SK-N-SH (cell line): ENCODE data around the gene C17orf113. TPM values are rescaled to one million over a fixed set of nuclear protein-coding genes. Genes with fewer than 3 reads are reported as not detected.

Source experiments
- CTCF ChIA-PET: fragments of 300-600, 350-600 bp; formaldehyde crosslinking; extraction: SDS; loops from one replicate; lab custom pipeline; 2021; lab: Yijun Ruan, JAX
- POLR2A ChIA-PET: fragments of 350-600 bp; sonication (Branson Sonifier 250); formaldehyde crosslinking; extraction: SDS; loops from one replicate; lab custom pipeline; 2020; ENCODE audit warnings: antibody characterized with exemption, inconsistent platforms; lab: Yijun Ruan, JAX
- DNase-seq: peaks from one replicate; pipeline ENCODE4 v3.0.0; 2012
- H2AFZ ChIP-seq: fragments of 200-600 bp; sonication (generic); 2 replicates; pipeline ENCODE4 v1.8.1; 2016; ENCODE audit warnings: antibody characterized with exemption, mild to moderate bottlenecking, low read depth
- H3F3A ChIP-seq: fragments of 200-600 bp; sonication (generic); replicated peaks from 2 replicates; pipeline ENCODE3; 2016; ENCODE audit warnings: antibody characterized with exemption, mild to moderate bottlenecking; ENCODE audit not compliant: insufficient read depth
- H3K27ac ChIP-seq, 2 experiments: fragments of 200-500 bp in 1 of 2; fragments of 200-600 bp in 1 of 2; sonication (Bioruptor generic) in 1 of 2; sonication (generic), shearing (Covaris generic) in 1 of 2; 2 replicates each; pipeline versions ENCODE4 v1.5.1 to v1.6.1; 2014 to 2016; ENCODE audit warnings: low read depth in 2 of 2, inconsistent platforms in 1 of 2, low read length in 1 of 2, mild to moderate bottlenecking in 1 of 2, mixed read lengths in 1 of 2
- H3K27me3 ChIP-seq: fragments of 200-600 bp; sonication (generic), shearing (Covaris generic); 2 replicates; pipeline ENCODE4 v1.6.1; 2016; ENCODE audit warnings: mixed run types; ENCODE audit not compliant: insufficient read depth
- H3K36me3 ChIP-seq, 2 experiments: fragments of 200-500 bp in 1 of 2; fragments of 200-600 bp in 1 of 2; sonication (Bioruptor generic) in 1 of 2; sonication (generic) in 1 of 2; replicated peaks in 1 of 2; 2 replicates each; pipeline versions ENCODE3 to v1.5.1; 2014 to 2016; ENCODE audit warnings: low read length in 1 of 2, mild to moderate bottlenecking in 1 of 2; ENCODE audit not compliant: insufficient read depth in 2 of 2, control insufficient read depth in 1 of 2
- H3K4me1 ChIP-seq, 2 experiments: fragments of 200-500 bp in 1 of 2; fragments of 200-600 bp in 1 of 2; sonication (Bioruptor generic) in 1 of 2; sonication (generic), shearing (Covaris generic) in 1 of 2; 2 replicates each; pipeline versions ENCODE4 v1.5.1 to v1.6.1; 2014 to 2016; ENCODE audit warnings: low read depth in 1 of 2, low read length in 1 of 2, mixed run types in 1 of 2; ENCODE audit not compliant: insufficient read depth in 2 of 2, control insufficient read depth in 1 of 2
- H3K4me2 ChIP-seq: fragments of 200-600 bp; sonication (generic), shearing (Covaris generic); 2 replicates; pipeline ENCODE4 v1.6.1; 2017; ENCODE audit warnings: mixed run types
- H3K4me3 ChIP-seq, 2 experiments: fragments of 200-500 bp in 1 of 2; fragments of 200-600 bp in 1 of 2; sonication (Bioruptor generic) in 1 of 2; sonication (generic), shearing (Covaris generic) in 1 of 2; 2 replicates each; pipeline versions ENCODE4 v1.5.1 to v1.8.1; 2014 to 2016; ENCODE audit warnings: low read depth in 2 of 2, inconsistent platforms in 1 of 2, low read length in 1 of 2, mild to moderate bottlenecking in 1 of 2, mixed read lengths in 1 of 2, moderate library complexity in 1 of 2
- H3K79me2 ChIP-seq: fragments of 200-600 bp; sonication (generic); 2 replicates; pipeline ENCODE4 v1.8.1; 2017; ENCODE audit warnings: mild to moderate bottlenecking; ENCODE audit not compliant: insufficient read depth
- H3K9ac ChIP-seq: fragments of 200-600 bp; sonication (generic); 2 replicates; pipeline ENCODE4 v1.6.1; 2017; ENCODE audit warnings: mixed run types
- H3K9me2 ChIP-seq: fragments of 200-600 bp; sonication (generic); 2 replicates; pipeline ENCODE4 v1.6.1; 2017; ENCODE audit warnings: mixed run types
- H3K9me3 ChIP-seq: fragments of 200-600 bp; sonication (generic); 2 replicates; pipeline ENCODE4 v1.6.1; 2017; ENCODE audit warnings: mixed run types, mild to moderate bottlenecking, moderate library complexity
- H4K20me1 ChIP-seq: fragments of 200-600 bp; sonication (generic); 2 replicates; pipeline ENCODE4 v1.6.1; 2017; ENCODE audit warnings: mild to moderate bottlenecking, mixed run types; ENCODE audit not compliant: insufficient read depth
- CHD2 ChIP-seq: fragments of 150-350 bp; IDR thresholded peaks from 2 replicates; pipeline ENCODE4 v1.6.1; 2018; ENCODE audit warnings: low read length; ENCODE audit not compliant: partially characterized antibody
- CTCF ChIP-seq: fragments of 200-600 bp; sonication (generic); IDR thresholded peaks from 2 replicates; pipeline ENCODE4 v1.6.1; 2017; ENCODE audit warnings: antibody characterized with exemption, mild to moderate bottlenecking, moderate library complexity
- FOXJ3 ChIP-seq: sonication (generic); formaldehyde crosslinking; IDR thresholded peaks from 2 replicates; pipeline ENCODE4 v1.5.1; 2020; ENCODE audit warnings: mild to moderate bottlenecking, missing genetic modification reagents
- FOXM1 ChIP-seq: IDR thresholded peaks from 2 replicates; pipeline ENCODE4 v1.4.0; 2012; ENCODE audit warnings: low read depth, mild to moderate bottlenecking
- JUND ChIP-seq: IDR thresholded peaks from 2 replicates; pipeline ENCODE4 v1.4.0; 2012
- PBX3 ChIP-seq: IDR thresholded peaks from 2 replicates; pipeline ENCODE4; 2012
- POLR2AphosphoS5 ChIP-seq: IDR thresholded peaks from 2 replicates; pipeline ENCODE4 v1.6.1; 2012; ENCODE audit warnings: low read depth, low read length
- RAD21 ChIP-seq: IDR thresholded peaks from 2 replicates; pipeline ENCODE4 v1.6.1; 2012; ENCODE audit warnings: mild to moderate bottlenecking, low read length
- RCOR1 ChIP-seq: fragments of 150-350 bp; IDR thresholded peaks from 2 replicates; pipeline ENCODE4 v1.6.1; 2017; ENCODE audit warnings: antibody characterized with exemption, low read length
- RXRA ChIP-seq: IDR thresholded peaks from 2 replicates; pipeline ENCODE4 v1.4.0; 2012; ENCODE audit warnings: low read depth, mild to moderate bottlenecking, borderline replicate concordance
- SMC3 ChIP-seq: IDR thresholded peaks from 2 replicates; pipeline ENCODE4 v1.6.1; 2012; ENCODE audit warnings: low read depth, low read length, improper control_type of control experiment
- TAF1 ChIP-seq: IDR thresholded peaks from 2 replicates; pipeline ENCODE4 v1.6.1; 2012; ENCODE audit warnings: low read depth, mild to moderate bottlenecking, low read length, moderate library complexity, borderline replicate concordance
- TEAD4 ChIP-seq: IDR thresholded peaks from 2 replicates; pipeline ENCODE4 v1.4.0; 2012; ENCODE audit warnings: mild to moderate bottlenecking, borderline replicate concordance; ENCODE audit not compliant: insufficient read depth
- USF2 ChIP-seq: fragments of 150-350 bp; IDR thresholded peaks from 2 replicates; pipeline ENCODE4 v1.6.1; 2017; ENCODE audit warnings: antibody characterized with exemption, low read length, low read depth, borderline replicate concordance
- YY1 ChIP-seq: IDR thresholded peaks from 2 replicates; pipeline ENCODE4 v1.4.0; 2012; ENCODE audit warnings: low read depth, mild to moderate bottlenecking
- WGBS: methylation state at CpG from one replicate; pipeline ENCODE4 v1.1.6; 2017; ENCODE audit warnings: low lambda C conversion rate; 5-methylcytosine and 5-hydroxymethylcytosine counted together
- polyA plus RNA-seq, 3 experiments: library from polyadenylated mRNA; depleted of rRNA; stranded (reverse); fragments of >200 nt; gene quantifications; 2 replicates each; pipeline ENCODE4 v1.2.3, GENCODE V29; 2012

C17orf113 gene
- polyA plus RNA-seq, 1 of the 3 experiments (the other 2 are of a cell fraction), result 0.44 TPM

- peaks cover 0 to 4% of the 10 kb centered on the region in 2 experiments; a peak in 1 of 4 replicates for H3K4me1 ChIP-seq
- no peak overlapping the region for H2AFZ ChIP-seq
- no peaks in the 10 kb centered on the region for H3K9me2 ChIP-seq
- H3K9me3 ChIP-seq, result no peaks in the 10 kb centered on the region
- ChIA-PET CTCF (interaction anchor here (0.8 to 29.9 kb wide), 3 partner anchors 23 to 71 kb away, joined by 3 to 496 read pairs (median 187); partner anchors contain the start of genes DNAJC7 and NKIRAS2), POLR2A (no interaction called here)
- H4K20me1 ChIP-seq, result no peaks in the 10 kb centered on the region
- H3F3A ChIP-seq, result no peaks in the 10 kb centered on the region
- H3K4me2 ChIP-seq, result no peak overlapping the region
- 90% methylated on average over 10 of the region's 12 CpGs for WGBS
- no peaks in the 10 kb centered on the region for H3K79me2 ChIP-seq
- no peak overlapping the region for H3K4me3 ChIP-seq
- no peak for DNase-seq
- no peak overlapping the region for H3K27ac ChIP-seq
- no peak overlapping the region for H3K9ac ChIP-seq
- TF ChIP-seq POLR2AphosphoS5 (no peak), TAF1 (no peak), TEAD4 (no peak), YY1 (no peak), PBX3 (no peak), RCOR1 (no peak), JUND (no peak), RXRA (no peak), SMC3 (no peak), CHD2 (no peak), CTCF (no peak), RAD21 (no peak), FOXM1 (no peak), FOXJ3 (no peak), USF2 (no peak)
- H3K27me3 ChIP-seq, result peaks cover 5% of the 10 kb centered on the region; the same call in 1 of the 2 replicates
- H3K36me3 ChIP-seq, result no peaks in the 10 kb centered on the region
These were observed 44.1 kb upstream of the C17orf113 start for GRCh38 chr17:42094375-42095069.
